MM.1S (cell line): ENCODE results near the gene SUGT1.
"Not testable (repeated sequence)": the region's sequence is repeated elsewhere in the genome, so short reads cannot be mapped to it uniquely, and the experiment has no call there.

Experiments
- CTCF ChIP-seq: fragments of 300-600 bp; sonication (generic); IDR thresholded peaks from 2 replicates; pipeline ENCODE4 v1.5.1; 2016; ENCODE audit warnings: antibody characterized with exemption, low read length, mixed read lengths
- EZH2 ChIP-seq: fragments of 300-600 bp; sonication (generic); optimal IDR thresholded peaks from 2 replicates; pipeline ENCODE3; 2017; ENCODE audit warnings: low read depth, mild to moderate bottlenecking, antibody characterized with exemption, low read length, mixed read lengths

GRCh38 chr13:52685806-52686205 is 33.2 kb downstream of the SUGT1 start:
- not testable (repeated sequence) for TF ChIP-seq CTCF, EZH2
